Measurements from ENCODE around the gene TRIM40. TPM values are rescaled to one million over a fixed set of nuclear protein-coding genes. Genes with fewer than 3 reads are reported as not detected.

Gene TRIM40, protein sequence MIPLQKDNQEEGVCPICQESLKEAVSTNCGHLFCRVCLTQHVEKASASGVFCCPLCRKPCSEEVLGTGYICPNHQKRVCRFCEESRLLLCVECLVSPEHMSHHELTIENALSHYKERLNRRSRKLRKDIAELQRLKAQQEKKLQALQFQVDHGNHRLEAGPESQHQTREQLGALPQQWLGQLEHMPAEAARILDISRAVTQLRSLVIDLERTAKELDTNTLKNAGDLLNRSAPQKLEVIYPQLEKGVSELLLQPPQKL
- under 1 TPM in 2 of 3 donors, not detected in 1; 0.26 to 0.30 TPM for total RNA-seq
- 1.6 TPM for total RNA-seq (2013)

DNA sequence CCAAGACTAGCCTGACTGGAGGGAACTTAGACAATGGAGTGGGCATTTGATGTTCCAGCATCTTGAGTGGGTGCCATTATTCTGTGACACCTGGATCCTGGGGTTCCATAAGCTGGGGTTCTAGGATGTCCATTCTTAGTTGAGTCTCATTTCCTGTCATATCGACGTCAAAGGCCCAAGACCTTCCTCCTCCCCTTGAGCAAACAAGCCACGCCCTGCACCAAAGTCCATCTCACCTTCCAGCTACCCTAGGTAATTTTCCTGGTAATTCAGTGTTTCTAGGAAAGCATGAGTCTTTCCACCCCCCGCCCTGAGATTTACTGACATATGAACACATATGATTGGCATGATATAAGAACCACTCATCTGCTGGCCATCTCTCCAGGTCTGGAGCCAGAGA is at the start of gene TRIM40:
Gene TRIM40 (plus strand): TSS at position 384 of the 400 bp plus-strand sequence. CDS start 897 bp downstream, outside the sequence.
- H3K36me3 Mint-ChIP-seq: no peaks in the 10 kb centered on the region

GRCh38 chr6:30087876-30088275 is 48.1 kb upstream of the TRIM40 start:
- Histone ChIP-seq H3K4me1 (ENCODE audit: control insufficient read depth, insufficient read depth, low read length) (no peaks in the 10 kb centered on the region), H3K27ac (ENCODE audit: low read length) (no peak overlapping the region), H3K27me3 (ENCODE audit: control insufficient read depth, insufficient read depth, low read length) (peaks cover 20% of the 10 kb centered on the region), H3K9me3 (ENCODE audit: control insufficient read depth, insufficient read depth, low read length) (no peaks in the 10 kb centered on the region), H3K36me3 (ENCODE audit: control insufficient read depth, insufficient read depth, low read length) (no peaks in the 10 kb centered on the region), H3K4me3 (ENCODE audit: low read length) (no peak overlapping the region)
- Mint-ChIP-seq H3K4me1 (no peaks in the 10 kb centered on the region), H3K4me3 (no peak overlapping the region), H3K27ac (no peak overlapping the region), H3K27me3 (ENCODE audit: low read depth in 2 of 2) (peaks cover 39 to 44% of the 10 kb centered on the region in 2 donors), H3K36me3 (no peaks in the 10 kb centered on the region), H3K9me3 (no peaks in the 10 kb centered on the region)
- DNase-seq: no peak
- intact Hi-C loops (cut with micrococcal nuclease): no loop called here
- 81% methylated on average over 5 of the region's 5 CpGs for WGBS (ENCODE audit: insufficient coverage)
- no peak for TF ChIP-seq CTCF (IDR thresholded peaks at IDR 0.05)
- ATAC-seq: no peak

More for the DNA sequence above, at the start of gene TRIM40:
- Histone ChIP-seq H3K4me3 (ENCODE audit: low read length) (no peak within 1 kb of the TSS), H3K36me3 (ENCODE audit: control insufficient read depth, insufficient read depth, low read length) (no peaks in the 10 kb centered on the region), H3K9me3 (ENCODE audit: control insufficient read depth, insufficient read depth, low read length) (no peaks in the 10 kb centered on the region), H3K4me1 (ENCODE audit: control insufficient read depth, insufficient read depth, low read length) (no peaks in the 10 kb centered on the region), H3K27ac (ENCODE audit: low read length) (no peak within 1 kb of the TSS), H3K27me3 (ENCODE audit: control insufficient read depth, insufficient read depth, low read length) (peaks cover 8% of the 10 kb centered on the region)
- intact Hi-C loops (cut with micrococcal nuclease): no loop called here
- Mint-ChIP-seq H3K27me3 (ENCODE audit: low read depth in 2 of 2) (peaks cover 17 to 43% of the 10 kb centered on the region in 2 donors), H3K4me1 (peaks cover 4 to 5% of the 10 kb centered on the region in 2 donors), H3K27ac (no peak within 1 kb of the TSS), H3K9me3 (no peaks in the 10 kb centered on the region), H3K4me3 (no peak within 1 kb of the TSS)
- TF ChIP-seq CTCF (IDR thresholded peaks at IDR 0.05): no peak
- no peak for DNase-seq
- 87% methylated on average over 4 of the region's 4 CpGs for WGBS (ENCODE audit: insufficient coverage)
- no peak for ATAC-seq

DNA sequence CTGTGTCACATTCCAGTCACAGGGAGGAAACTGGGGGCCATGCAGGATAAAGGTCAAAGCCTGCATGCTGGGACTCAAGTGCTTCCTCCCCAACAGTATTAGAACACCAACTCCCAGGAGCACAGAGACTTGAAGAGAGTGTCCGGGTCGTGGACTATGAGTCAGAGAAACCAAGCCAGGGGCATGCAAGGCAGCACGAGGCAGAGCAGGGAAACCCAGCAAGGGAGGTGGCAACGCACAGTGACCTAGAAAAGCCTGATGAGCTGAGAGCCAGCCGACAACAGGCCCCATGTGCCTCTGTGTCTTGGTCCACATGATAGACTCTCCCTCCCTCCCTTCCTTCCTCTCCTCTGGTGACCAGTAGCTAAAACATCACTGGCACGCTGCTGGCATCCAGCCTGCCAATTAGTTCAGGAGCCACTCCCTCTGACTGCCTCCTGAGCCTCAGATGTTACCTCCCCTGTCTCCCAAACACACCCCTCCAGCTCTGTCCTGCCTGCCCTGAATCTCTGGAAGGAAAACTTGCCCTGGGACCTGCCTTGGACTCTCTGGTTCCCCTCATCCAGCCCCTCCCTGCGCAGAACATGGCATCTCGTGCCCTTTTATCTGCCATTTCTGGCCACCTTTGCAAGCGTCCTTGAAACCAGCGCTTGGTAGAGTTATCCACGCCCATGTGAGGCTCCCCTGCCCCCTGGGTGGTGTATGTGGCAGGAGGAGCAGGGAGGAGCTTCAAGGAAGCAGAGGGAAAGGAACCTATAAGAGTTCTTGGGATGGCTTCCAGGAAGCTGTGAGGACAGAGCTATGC is 44.2 kb upstream of the TRIM40 start:
- no peaks in the 10 kb centered on the region for H3K36me3 Mint-ChIP-seq
- WGBS (ENCODE audit: insufficient coverage): 79% methylated on average over 11 of the region's 11 CpGs
- H3K4me1 ChIP-seq (ENCODE audit: control insufficient read depth, insufficient read depth, low read length): no peaks in the 10 kb centered on the region
- no peak overlapping the region for H3K27ac Mint-ChIP-seq
- H3K4me3 ChIP-seq (ENCODE audit: low read length): no peak overlapping the region
- ATAC-seq (no peak), DNase-seq (no peak)
- H3K27ac ChIP-seq (ENCODE audit: low read length): no peak overlapping the region
- no peak overlapping the region for H3K4me3 Mint-ChIP-seq
- H3K27me3 Mint-ChIP-seq (ENCODE audit: low read depth in 2 of 2): peaks cover 58 to 71% of the 10 kb centered on the region in 2 donors
- no peaks in the 10 kb centered on the region for H3K9me3 Mint-ChIP-seq
- no peaks in the 10 kb centered on the region for H3K4me1 Mint-ChIP-seq
- no peaks in the 10 kb centered on the region for H3K9me3 ChIP-seq (ENCODE audit: control insufficient read depth, insufficient read depth, low read length)
- no peak for TF ChIP-seq CTCF (IDR thresholded peaks at IDR 0.05)
- no peaks in the 10 kb centered on the region for H3K36me3 ChIP-seq (ENCODE audit: control insufficient read depth, insufficient read depth, low read length)
- H3K27me3 ChIP-seq (ENCODE audit: control insufficient read depth, insufficient read depth, low read length): peaks cover 27% of the 10 kb centered on the region
- intact Hi-C loops (cut with micrococcal nuclease): no loop called here

All from natural killer cell (primary cell).